Activated CD8-positive, alpha-beta memory T cell treated with anti-CD3 and anti-CD28 coated beads, Interleukin-2, amount 50 U/mL, for 24 hours (primary cell): ENCODE results near the gene SLC4A9.

Experiments
- DNase-seq: peaks from one replicate; pipeline ENCODE4 v3.0.0-alpha.2; 2020; ENCODE audit errors: extremely low read depth

The SLC4A9 gene, protein sequence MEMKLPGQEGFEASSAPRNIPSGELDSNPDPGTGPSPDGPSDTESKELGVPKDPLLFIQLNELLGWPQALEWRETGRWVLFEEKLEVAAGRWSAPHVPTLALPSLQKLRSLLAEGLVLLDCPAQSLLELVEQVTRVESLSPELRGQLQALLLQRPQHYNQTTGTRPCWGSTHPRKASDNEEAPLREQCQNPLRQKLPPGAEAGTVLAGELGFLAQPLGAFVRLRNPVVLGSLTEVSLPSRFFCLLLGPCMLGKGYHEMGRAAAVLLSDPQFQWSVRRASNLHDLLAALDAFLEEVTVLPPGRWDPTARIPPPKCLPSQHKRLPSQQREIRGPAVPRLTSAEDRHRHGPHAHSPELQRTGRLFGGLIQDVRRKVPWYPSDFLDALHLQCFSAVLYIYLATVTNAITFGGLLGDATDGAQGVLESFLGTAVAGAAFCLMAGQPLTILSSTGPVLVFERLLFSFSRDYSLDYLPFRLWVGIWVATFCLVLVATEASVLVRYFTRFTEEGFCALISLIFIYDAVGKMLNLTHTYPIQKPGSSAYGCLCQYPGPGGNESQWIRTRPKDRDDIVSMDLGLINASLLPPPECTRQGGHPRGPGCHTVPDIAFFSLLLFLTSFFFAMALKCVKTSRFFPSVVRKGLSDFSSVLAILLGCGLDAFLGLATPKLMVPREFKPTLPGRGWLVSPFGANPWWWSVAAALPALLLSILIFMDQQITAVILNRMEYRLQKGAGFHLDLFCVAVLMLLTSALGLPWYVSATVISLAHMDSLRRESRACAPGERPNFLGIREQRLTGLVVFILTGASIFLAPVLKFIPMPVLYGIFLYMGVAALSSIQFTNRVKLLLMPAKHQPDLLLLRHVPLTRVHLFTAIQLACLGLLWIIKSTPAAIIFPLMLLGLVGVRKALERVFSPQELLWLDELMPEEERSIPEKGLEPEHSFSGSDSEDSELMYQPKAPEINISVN

DNA sequence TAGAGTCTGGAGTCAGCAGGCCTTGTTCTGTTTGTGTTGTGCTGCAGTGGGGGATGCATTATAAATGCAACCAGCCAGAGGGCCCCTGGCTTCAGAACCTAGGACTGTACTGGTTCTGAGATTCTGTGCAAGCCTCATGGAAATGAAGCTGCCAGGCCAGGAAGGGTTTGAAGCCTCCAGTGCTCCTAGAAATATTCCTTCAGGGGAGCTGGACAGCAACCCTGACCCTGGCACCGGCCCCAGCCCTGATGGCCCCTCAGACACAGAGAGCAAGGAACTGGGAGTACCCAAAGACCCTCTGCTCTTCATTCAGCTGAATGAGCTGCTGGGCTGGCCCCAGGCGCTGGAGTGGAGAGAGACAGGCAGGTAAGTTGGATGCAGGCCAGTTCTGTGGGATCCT, at the start of gene SLC4A9:
Gene SLC4A9 (plus strand): TSS at position 94 of the 400 bp plus-strand sequence. CDS start 43 bp downstream, at position 137.
- DNase-seq = no peak

DNA sequence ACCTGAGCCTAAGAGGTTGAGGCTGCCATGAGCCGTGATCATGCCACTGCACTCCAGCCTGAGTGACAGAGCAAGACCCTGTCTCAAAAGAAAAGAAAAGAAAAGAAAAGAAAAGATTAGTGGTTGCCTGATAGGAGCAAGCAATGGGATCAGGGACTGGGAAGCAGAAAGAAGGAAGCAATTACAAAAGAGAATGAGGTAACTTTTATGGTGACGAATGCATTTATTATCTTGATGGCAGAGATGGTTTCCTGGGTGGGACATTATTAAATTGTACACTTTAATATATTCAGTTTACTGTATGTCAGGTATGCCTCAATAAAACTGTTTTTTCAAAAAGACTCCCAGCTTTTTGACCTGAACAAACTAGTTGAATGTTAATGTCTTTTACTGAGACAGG, 49.6 kb upstream of the SLC4A9 start:
- DNase-seq = no peak

GRCh38 chr5:140311011-140311467, 49.0 kb upstream of the SLC4A9 start:
- DNase-seq = no peak

DNA sequence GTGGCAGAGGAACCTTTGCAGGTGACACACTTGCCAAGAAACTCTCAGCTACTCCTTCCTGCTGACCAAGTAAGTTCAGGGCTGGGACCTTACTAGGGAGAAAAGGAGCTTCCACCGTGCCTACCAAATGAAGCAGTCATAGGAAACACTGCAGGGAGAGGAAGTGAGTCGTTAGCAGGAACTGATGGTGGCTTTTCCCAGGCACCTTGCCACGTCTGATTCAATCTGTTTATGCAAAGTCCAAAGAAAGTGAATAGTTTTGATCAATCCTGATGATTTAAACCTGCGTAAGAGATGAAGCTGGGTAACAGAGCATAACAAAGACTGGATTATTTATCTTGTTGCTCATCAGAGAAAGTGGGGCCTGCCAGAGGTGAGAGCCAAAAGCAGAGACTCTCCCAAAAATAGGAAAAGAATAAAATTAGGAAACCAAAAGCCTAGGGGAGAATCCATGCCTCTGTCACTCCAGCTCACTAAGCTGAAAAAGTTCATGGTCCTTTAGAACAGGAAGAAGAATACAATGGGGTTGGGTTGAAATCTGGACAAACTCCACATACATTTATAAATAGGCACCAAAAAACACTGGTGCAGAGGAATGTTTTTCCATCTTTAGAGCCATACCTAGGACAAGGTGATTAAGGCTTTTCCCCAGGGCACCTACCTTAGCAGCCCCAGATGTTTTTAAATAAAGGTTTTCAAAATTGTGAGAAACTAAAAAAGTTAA, 47.8 kb upstream of the SLC4A9 start:
- no peak for DNase-seq

GRCh38 chr5:140312791-140313189, 47.2 kb upstream of the SLC4A9 start:
- DNase-seq = no peak

DNA sequence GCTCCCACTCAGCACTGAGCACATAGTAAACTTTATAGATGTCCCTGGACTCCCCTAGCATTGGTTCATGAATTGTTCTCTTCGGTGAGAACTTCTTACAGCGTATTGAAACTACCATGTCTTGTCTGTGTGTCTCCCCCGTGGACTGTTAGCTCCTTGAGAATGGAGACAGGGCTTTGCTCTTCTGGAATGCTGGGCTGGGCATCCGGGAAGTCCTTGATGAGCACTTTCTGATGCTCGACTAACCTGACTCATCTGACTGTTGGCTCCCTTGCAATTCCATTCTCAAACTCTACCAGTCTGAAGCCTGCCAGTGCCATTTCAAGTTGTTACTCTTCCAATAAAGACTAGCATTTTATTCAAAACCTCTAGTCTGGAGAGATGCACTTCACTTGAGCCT, 42.1 kb upstream of the SLC4A9 start:
- no peak for DNase-seq

- DNase-seq = no peak
These were observed 41.2 kb upstream of the SLC4A9 start for GRCh38 chr5:140318792-140319191.

DNA sequence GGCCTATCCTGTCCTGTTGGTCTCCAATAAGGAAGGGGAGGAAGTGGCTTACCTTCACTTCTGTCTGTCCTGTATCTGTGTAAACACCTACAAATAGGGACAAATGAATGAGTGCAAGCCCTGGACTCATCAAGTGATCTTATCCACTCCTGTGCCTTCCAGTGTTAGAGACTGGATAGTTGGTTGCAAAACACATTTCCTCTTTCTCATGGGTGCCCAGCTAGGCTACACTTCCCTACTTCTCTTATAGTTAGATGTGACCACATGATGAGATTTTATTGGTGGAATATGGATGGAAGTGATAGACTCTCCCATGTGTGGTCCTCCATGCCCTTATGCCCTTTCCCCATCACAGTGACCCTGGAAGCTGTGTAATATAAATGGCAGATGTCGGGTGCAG, 40.2 kb upstream of the SLC4A9 start:
- DNase-seq = no peak

DNA sequence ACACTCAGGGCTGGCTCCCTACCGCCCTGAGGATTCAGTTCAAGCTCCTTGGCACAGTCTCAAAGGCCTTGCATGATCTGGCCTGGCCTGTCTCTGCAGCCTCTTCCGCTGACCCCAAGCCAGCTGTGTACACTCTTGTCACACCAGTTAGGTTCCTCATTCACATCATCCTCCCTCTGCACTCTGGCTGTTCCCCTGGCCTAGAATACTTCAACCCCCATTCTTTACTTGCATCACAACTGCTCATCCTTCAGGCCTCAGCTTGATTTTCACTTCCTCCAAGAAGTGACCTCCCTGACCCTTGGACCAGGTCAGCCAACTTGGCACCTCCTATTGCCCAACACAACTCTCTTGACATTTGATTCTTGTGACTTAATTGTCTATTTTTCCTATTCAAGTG, 38.2 kb upstream of the SLC4A9 start:
- no peak for DNase-seq

GRCh38 chr5:140322751-140323731, 37.0 kb upstream of the SLC4A9 start:
- no peak for DNase-seq

GRCh38 chr5:140324041-140324600, 35.9 kb upstream of the SLC4A9 start:
- no peak for DNase-seq

GRCh38 chr5:140324617-140325241, 35.3 kb upstream of the SLC4A9 start:
- no peak for DNase-seq

- DNase-seq = no peak
These were observed 34.5 kb upstream of the SLC4A9 start for GRCh38 chr5:140325486-140325885.

GRCh38 chr5:140327589-140327988, 32.4 kb upstream of the SLC4A9 start:
- no peak for DNase-seq

- no peak for DNase-seq
These were observed 31.8 kb upstream of the SLC4A9 start for GRCh38 chr5:140328036-140328764.

- no peak for DNase-seq
These were observed 30.1 kb upstream of the SLC4A9 start for GRCh38 chr5:140329739-140330481.

- no peak for DNase-seq
These were observed 28.4 kb upstream of the SLC4A9 start for GRCh38 chr5:140331638-140332037.

GRCh38 chr5:140336388-140336787, 23.6 kb upstream of the SLC4A9 start:
- no peak for DNase-seq
